ENCODE results near the gene ZNF441. TPM values are rescaled to one million over a fixed set of nuclear protein-coding genes. Genes with fewer than 3 reads are reported as not detected.
A peak's percentile ranks its signal among the peaks of the same experiment; 100 is the strongest.
"Not testable (repeated sequence)": the region's sequence is repeated elsewhere in the genome, so short reads cannot be mapped to it uniquely, and the experiment has no call there.

Gene ZNF441
- total RNA-seq, 1 donor from 2014 or later = 16.3 TPM

GRCh38 chr19:11780431-11781020 lies 13.7 kb downstream of the ZNF441 start:
- no peak for DNase-seq (ENCODE audit: low read depth)

GRCh38 chr19:11781295-11782057 lies 14.7 kb downstream of the ZNF441 start:
- peak; percentile 13 for DNase-seq (ENCODE audit: low read depth)

DNA sequence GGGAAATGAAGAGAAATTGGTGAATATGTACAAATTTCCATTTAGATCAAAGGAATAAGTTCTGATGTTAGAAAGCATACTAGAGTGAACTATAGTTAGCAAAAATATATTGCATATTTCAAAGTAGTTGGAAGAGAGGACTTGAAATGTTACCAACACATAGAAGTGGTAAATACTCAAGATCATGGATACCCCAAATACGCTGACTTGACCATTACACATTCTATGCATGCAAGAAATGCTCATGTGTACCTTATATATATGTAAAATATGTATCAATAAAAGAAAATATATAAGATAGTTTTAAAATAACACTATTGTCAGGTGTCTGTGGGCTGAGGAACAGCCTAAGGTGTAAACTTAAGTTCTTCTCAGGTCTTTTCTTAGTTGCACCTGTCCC lies 17.0 kb downstream of the ZNF441 start:
- DNase-seq (ENCODE audit: low read depth) = no peak

- DNase-seq (ENCODE audit: low read depth) = no peak
Observed at GRCh38 chr19:11784356-11784755, 17.6 kb downstream of the ZNF441 start.

DNA sequence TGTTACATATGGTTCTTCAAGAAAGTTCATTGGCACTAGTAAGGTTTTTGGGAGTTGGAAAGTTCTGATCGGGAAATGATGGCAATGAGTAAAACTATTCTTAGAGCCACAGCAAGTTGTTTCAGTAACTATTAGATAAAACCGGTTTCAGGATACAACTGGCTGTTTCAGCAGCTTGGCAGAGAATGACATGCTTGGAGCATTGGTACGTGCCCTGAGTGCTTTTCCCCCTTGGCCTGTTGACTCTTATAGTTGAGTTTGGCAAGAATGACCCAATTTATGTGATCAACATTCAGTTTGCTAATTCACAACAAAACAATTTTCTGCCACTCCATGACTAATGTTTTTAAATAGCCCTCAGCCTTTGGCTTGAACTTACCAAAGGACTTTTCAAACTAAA lies 20.7 kb downstream of the ZNF441 start:
- no peak for DNase-seq (ENCODE audit: low read depth)

DNA sequence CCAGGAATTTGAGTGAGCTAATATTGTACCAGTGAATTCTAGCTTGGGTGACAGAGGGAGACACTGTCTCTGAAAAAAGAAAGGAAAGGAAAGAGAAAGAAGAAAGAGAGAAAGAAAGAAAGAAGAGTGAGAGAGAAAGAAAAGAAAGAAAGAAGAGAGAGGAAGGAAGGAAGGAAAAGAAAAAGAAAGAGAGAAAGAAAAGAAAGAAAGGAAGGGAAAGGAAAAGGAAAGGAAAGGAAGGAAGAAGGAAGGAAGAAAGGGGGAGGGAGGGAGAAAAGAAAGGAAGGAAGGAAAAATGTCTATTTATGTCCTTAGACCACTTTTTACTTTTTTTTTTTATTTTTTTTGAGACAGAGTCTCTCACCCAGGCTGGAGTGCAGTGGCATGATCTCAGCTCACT lies 26.1 kb downstream of the ZNF441 start:
- DNase-seq (ENCODE audit: low read depth) = no peak

GRCh38 chr19:11797491-11797890 lies 30.7 kb downstream of the ZNF441 start:
- DNase-seq (ENCODE audit: low read depth) = peak; percentile 79

GRCh38 chr19:11798391-11799330 lies 31.9 kb downstream of the ZNF441 start, which contains the start of gene ZNF491:
ZNF491 (plus strand) TSS chr19:11798523; CDS start chr19:11805954, 7,431 bp downstream.
- DNase-seq (ENCODE audit: low read depth) = peak; percentile 80

GRCh38 chr19:11806354-11807098 lies 39.7 kb downstream of the ZNF441 start:
- no peak for DNase-seq (ENCODE audit: low read depth)

DNA sequence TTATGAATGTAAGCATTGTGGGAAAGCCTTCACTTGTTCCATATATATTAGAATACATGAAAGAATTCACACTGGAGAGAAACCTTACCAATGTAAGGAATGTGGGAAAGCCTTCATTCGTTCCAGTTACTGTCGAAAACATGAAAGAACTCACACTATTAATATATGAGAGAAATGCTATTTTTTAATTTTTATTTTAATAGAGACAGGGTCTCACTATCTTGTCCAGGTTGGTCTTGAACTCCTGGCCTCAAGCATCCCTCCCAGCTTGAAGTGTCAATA lies 40.2 kb downstream of the ZNF441 start:
- no peak for DNase-seq (ENCODE audit: low read depth)

GRCh38 chr19:11813703-11814028 lies 46.9 kb downstream of the ZNF441 start:
- no peak for DNase-seq (ENCODE audit: low read depth)

DNA sequence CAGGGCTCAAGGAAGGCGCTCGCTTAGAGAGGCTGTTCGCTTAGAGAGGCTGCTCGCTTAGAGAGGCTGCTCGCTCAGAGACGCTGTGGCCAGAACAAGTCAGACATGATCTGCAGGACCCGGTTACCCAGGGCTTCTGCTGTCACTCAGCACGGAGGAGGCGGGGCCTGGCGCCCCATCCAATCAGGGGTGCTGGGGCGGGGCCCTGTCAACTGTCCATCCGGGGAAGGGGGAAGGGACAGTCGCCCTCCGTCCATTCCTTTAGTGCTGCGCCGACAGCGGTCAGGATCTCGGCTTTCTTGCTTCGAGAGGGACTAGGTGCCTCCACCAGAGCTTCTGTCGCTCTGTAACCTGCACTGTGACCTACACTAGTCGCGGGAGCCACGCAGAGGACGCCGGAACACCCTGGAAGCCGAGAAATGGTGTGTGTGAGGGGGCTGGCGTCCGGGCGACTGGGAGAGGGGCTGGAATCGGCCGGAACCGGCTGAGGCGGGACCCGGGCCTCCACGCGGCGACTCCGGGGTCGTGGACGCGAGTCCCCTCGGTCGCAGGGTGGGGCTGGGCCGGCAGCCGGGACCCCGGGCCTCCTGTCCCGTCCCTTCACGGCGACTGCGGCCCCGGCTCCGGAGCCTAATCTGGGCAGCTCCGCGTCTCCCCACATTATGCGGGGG lies 47.4 kb downstream of the ZNF441 start, which contains the start of gene ZNF440:
TSS of gene ZNF440 (plus strand) at position 245 of the 671 bp plus-strand sequence. CDS start at position 420, 175 bp downstream.
- peak; percentile 87 for DNase-seq (ENCODE audit: low read depth)

GRCh38 chr19:11814700-11815035 lies 47.9 kb downstream of the ZNF441 start:
- peak; percentile 57 for DNase-seq (ENCODE audit: low read depth)

DNA sequence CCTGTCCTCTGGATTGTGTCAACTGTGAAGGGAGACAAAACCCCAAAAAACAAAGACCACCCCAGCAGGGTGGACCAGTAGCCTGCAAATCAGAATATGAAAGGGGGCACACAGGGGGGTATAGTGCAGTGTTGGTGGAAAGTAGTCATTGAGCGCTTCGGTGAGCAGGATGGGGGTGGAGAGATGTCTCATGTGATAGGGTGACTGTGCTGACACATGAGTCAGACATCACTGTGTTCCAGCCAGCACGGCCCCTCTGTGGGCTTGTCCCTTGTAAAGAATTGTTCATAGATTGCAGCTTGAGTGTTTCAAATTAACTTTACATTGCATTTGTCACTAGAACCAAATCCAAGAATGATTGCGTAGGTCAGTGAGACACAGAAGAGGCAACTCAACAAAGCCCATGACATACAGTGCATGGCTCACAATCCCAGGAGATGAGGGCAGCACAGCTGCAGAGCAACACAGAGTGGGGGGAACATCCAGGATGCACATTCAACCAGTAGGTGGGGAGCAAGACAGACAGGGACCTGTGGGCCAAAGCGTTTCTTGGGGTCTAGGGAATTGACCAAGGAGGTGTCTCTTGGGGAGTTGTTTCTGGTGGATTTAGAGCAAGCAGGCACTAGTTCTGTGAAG lies 54.8 kb downstream of the ZNF441 start:
- DNase-seq (ENCODE audit: low read depth) = peak; percentile 28

DNA sequence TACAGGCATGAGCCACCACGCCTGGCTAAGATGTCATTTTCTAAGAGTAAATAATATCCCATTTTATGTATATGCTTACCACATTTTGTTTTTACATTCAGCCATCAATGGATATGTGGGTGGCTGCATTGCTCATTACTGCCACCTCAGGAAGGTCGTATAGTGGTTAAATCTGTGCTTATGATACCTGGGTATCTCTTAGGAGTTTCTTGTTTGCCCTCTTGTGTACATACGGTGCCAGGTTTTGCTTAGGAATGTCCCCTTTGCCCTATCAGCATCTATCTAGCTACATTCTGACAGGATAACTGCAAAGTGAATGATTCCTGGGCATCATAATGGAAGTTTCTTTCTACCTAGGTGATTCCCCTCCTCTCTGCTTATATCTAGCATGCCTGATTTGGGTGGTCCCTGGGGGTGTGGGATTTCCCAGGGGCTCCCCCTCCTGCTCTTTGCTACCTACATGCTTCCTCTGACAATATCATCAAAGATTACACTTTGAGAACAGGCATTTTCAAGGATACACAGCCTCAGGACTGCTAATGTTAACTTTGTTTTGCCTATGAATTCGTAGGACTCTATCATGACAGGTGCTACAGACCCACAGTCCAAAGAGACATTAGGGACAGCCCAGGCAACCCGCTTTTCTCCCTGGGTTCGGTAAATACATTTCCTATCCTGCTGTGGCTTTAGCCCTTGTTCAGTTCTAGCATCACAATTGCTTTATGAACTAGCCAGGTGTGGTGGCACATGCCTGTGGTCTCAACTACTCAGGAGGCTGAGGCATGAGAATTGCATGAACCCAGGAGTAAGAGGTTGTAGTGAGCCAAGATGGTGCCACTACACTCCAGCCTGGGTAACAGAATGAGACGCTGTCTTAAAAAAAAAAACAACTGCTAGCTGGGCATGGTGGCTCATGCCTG lies 62.4 kb downstream of the ZNF441 start:
- not testable (repeated sequence) for DNase-seq (ENCODE audit: low read depth)

- DNase-seq (ENCODE audit: low read depth) = no peak
Observed at GRCh38 chr19:11832253-11832912, 65.6 kb downstream of the ZNF441 start.

GRCh38 chr19:11833541-11833940 lies 66.7 kb downstream of the ZNF441 start:
- DNase-seq (ENCODE audit: low read depth) = no peak

Measured in renal cortical epithelial cell (primary cell).